Epithelial cell of prostate (primary cell): ENCODE measurements around the gene HMGXB3.
"Not testable (repeated sequence)": the region's sequence is repeated elsewhere in the genome, so short reads cannot be mapped to it uniquely, and the experiment has no call there.

Experiments used
- DNase-seq: peaks from one replicate; pipeline ENCODE4 v3.0.0-alpha.2; 2011; ENCODE audit warnings: low read depth, low spot score
- H3K27ac ChIP-seq: fragments of 450-650 bp; 2 replicates; pipeline ENCODE4 v1.5.1; 2017; ENCODE audit warnings: mild to moderate bottlenecking

HMGXB3 gene

DNA sequence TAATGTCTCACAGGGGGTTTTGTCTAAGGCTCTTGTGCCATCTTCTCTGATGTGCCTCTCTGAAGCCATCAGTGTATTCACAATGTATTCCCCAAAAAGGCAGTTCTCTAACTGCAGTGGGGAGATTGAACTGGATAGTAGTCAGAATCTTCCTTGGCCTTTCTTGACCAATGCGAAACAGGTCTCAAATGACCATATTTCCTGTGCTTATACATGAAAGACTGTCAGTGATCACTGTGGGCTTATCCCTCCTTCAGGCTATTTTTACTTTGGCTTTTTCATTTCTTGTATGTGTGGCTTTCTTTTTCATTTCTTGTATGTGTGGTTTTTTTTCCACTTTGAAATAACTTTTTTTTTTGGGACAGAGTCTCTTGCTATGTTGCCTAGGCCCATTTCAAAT is 19.7 kb downstream of the HMGXB3 start:
- peak overlapping the region; percentile 89 for H3K27ac ChIP-seq
- no peak for DNase-seq

DNA sequence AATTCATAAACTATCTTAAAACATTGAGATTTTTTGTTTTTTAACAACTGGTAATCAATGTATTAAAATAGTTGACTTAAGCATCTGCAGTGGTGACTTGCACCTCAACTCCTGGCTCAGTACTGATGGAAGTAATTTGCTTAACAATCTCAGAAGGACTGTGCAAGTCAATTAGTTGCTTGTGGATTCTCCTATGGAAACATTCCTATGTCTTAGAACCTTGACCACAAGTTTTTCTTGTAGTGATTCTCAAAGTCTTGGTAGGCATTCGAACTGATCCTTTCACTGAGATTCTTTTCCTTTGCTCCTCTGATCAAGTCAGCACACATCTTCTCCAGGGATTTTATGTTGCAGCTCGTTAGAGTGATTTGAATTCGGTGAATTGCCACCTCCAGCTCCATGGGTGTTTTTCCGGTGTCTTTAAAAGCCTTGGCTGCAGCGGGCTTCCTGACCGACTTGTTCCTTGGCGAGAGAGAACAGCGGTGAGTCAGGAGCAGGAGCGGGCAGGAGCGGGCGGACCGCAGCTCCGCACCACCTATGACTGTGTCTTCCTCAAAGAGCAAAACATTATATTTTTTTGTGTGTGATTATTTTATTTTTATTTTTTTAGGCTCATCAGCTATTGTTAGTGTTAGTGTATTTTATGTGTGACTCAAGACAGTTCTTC is 21.1 kb downstream of the HMGXB3 start:
- DNase-seq = peak; percentile 78
- peak overlapping the region; percentile 89 for H3K27ac ChIP-seq

DNA sequence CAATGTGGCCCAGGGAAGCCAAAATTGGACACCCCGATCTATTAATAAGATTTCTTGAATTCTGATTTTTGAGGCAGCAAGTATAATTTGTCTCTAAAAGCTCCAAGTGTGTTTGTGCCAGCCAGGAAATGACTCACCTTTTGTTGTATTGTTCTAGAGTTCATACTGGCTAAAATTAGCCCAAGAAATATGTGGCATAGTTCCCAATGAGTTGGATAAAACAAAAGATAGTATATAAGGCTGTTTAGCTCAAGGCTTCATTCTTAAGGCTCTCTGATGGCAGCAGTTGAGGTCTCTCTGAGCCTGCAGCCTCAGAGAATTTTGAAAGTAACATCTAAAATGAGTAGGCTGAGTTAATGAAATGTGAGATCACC is 21.6 kb downstream of the HMGXB3 start:
- H3K27ac ChIP-seq = peak overlapping the region; percentile 89

DNA sequence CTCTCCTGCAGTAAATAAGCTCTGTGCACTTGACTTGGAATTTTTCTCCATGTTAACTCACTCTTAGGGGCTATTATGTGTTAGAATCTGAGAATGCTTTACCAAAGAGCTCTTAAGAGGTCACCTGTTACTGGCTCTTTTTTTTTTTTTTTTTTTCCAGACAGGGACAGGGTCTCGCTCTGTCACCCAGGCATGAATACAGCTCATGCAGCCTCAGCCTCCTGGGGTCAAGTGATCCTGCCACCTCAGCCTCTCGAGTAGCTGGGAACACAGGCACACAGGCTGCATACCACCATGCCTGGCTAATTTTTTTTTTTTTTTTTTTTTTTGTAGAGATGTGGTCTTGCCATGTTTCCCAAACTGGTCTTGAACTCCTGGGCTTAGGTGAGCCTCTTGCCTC is 22.1 kb downstream of the HMGXB3 start:
- H3K27ac ChIP-seq = peak overlapping the region; percentile 89
- no peak for DNase-seq

More for the DNA sequence above, 21.6 kb downstream of the HMGXB3 start:
- DNase-seq = peak; percentile 72

DNA sequence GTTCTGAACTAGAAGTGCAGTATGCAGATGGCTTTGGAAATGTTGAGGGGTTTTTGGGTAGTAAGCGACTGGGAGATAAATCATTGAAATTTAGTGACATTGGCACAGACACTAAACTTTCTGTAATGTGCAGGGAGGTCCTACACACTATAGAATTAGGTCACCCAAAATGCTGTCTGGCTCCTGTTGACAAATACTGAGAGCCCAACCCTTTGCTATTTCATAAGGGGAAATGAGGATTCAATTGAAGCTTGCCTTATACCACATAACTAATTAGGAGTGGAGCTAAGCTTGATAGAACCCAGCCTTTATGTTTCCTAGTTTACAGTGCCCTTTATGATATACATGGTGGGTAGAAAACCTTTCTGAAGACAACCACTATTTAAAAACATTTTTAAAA is 22.6 kb downstream of the HMGXB3 start:
- DNase-seq = no peak
- peak overlapping the region; percentile 89 for H3K27ac ChIP-seq

DNA sequence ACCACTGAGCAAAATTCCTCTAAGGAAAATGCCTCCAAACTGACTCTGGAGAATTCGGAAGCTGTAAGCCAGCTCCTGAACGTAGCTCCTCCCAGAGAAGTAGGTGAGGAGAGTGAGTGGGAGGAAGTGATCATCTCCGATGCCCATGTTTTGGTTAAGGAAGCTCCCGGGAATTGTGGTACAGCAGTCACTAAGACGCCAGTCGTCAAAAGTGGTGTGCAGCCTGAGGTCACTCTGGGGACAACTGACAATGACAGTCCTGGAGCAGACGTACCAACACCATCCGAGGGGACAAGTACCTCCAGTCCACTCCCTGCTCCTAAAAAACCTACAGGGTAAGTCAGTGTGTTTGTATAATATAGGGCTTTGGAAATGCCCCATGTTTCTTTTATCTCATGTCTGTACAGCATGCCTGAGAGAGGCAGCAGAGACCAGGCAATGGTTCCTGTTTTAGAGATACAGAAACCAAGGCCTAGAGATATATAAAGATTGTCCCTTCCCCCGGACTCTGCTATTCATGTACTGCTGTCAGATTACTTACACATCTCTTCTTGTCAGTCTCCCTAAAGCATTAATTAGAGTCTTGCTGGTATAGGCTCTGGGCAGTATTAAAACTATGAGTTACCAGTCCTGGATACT is 23.9 kb downstream of the HMGXB3 start:
- DNase-seq = no peak
- no peak overlapping the region for H3K27ac ChIP-seq

DNA sequence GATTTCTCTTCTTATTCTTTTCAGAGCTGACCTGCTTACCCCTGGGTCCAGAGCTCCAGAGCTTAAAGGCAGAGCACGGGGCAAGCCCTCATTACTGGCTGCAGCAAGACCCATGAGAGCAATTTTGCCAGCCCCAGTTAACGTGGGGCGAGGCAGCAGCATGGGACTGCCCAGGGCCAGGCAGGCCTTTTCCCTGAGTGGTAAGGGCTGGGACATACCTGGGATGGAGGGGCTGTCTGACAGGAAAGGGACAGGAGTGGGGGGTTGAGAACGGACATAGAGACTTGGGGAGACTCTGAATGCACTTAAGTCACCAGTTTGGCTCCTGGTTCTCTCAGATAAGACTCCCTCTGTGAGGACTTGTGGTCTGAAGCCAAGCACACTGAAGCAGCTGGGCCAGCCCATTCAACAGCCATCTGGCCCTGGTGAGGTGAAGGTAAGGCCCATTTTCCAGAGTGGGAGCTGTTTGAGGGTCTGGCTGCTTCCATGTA is 26.2 kb downstream of the HMGXB3 start:
- DNase-seq = no peak
- no peak overlapping the region for H3K27ac ChIP-seq

DNA sequence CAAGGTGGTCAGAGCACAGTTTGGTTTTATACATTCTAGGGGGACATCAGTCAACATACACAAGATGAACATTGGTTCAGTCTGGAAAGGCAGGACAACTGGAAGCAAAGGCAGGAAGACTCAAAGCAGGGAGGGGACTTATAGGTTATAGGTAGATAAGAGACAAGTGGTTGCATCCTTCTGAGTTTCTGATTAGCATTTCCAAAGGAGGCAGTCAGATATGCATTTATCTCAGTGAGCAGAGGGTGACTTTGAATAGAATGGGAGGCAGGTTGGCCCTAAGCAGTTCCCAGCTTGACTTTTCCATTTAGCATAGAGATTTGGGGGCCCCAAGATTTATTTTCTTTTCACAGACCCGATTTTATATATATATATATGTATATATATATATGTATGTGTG is 27.5 kb downstream of the HMGXB3 start:
- not testable (repeated sequence) for H3K27ac ChIP-seq, DNase-seq

DNA sequence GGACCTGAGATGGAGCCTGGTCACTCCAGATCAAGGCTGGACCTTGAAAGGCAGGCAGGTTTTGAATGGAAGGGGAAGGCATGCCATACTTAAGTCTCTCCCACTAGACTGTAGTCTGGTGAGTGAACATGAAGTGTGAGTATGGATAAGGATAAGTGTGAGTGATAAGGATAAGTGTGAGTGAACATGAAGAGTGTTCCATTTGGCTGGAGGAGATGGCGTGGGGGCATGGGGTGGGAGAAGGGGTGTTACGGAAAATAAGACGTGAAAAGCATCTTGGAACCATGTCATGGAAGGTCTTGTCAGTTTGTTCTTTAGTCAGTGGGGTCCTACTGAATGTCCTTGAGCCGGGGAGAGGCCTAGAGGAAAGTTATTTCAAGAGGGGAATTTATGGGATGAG is 32.8 kb downstream of the HMGXB3 start:
- H3K27ac ChIP-seq = no peak overlapping the region
- no peak for DNase-seq

DNA sequence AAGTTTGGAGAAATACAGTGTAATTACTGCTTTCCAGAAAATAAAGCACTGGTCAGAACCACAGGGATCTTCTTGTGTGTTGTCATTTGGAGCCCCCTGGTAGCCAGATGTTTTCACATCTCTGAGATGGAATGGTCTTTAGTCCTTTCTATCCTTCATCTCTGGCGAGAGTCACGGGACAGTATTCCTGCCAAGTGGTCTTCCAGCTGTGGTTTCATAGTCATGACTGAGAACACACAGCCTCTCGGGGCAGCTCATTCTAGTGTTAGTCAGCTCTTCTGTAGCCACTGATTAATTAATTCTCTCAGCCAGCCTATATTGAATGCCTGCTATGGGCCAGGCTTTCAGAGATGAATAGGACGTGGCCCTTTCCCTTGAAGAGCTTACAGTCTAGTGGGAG is 34.1 kb downstream of the HMGXB3 start:
- DNase-seq = no peak
- no peak overlapping the region for H3K27ac ChIP-seq

DNA sequence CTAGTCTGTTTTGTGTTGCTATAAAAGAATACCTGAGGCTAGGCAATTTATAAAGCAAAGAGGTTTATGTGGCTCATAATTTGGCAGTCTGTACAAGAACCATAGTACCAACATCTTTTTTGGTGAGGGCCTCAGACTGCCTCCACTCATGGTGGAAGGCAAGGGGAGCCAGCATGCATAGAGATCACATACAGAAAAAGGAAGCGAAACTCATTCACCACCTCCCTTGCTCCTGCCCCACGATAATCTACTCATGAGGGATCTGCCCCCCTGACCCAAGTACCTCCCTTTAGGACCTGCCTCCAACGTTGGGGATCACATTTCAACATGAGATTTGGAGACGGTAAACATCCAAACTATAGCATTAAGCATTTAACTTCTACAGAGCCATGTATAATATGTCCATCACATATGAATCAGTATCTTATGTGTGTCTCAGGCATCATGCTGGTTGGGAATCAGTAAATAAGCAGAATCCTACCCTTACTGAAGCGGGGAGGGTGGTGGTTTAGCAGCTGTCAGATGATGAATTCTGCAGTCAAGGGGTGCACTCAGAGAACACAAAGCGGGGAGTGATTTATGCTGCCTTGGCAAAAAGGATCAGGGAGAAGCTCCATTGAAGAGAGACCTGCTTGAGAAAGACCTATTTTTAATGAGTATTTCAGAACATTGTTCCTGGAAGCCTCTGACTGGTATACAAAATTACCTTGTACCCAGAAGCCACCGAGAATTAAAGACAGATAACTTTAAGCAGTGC is 34.8 kb downstream of the HMGXB3 start:
- peak overlapping the region; percentile 45 for H3K27ac ChIP-seq
- DNase-seq = no peak

DNA sequence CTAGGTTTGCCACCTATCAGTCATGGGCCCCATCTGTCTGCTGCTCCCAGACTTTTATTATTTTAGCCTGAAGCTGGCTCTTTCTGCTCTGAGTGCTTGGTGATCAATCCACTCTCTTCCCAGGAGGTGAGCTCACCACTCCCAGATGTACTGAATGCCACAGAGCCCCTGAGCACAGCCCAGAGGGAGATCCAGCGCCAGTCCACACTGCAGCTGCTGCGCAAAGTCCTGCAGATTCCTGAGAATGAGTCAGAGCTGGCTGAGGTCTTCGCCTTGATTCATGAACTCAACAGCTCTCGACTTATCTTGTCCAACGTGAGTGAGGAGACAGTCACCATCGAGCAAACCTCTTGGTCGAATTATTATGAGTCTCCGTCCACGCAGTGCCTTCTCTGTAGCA is 36.0 kb downstream of the HMGXB3 start:
- H3K27ac ChIP-seq = peak overlapping the region; percentile 45
- DNase-seq = peak; percentile 46

DNA sequence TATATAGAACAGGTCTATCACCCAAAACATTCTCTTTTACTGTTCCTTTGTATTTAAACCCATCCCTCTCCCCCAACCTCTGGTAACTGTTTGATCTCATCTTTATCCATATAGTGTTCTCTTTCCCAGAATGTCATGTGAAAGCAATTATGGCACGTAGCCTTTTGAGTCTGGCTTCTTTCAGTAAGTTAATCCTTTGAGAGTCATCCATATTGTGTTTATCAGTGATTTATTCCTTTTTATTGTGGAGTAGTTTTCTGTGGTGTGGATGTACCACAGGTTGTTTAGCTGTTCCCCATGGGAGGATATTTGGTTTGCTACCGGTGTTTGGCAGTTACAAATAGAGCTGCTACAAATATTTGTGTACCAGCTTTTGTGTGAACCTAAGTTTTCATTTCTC is 38.0 kb downstream of the HMGXB3 start:
- no peak for DNase-seq
- H3K27ac ChIP-seq = no peak overlapping the region

DNA sequence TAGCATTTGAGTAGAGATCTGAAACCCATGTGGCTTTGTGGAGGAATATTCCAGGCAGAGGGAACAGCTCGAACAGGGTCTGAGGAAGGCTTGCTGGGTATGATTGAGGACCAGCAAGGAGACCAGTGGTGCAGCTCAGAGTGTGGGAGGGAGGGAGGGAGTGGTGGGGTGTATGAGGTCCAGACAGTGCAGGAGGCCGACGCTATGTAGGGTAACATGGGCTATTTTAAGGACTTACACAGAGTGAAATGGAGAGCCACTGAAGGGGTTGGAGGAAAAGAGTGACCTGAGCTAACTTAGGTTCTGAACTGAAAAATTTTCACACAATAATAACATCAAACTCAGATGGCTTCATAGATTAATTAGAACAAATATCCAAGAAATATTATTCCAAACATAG is 41.9 kb downstream of the HMGXB3 start:
- H3K27ac ChIP-seq = no peak overlapping the region
- no peak for DNase-seq

DNA sequence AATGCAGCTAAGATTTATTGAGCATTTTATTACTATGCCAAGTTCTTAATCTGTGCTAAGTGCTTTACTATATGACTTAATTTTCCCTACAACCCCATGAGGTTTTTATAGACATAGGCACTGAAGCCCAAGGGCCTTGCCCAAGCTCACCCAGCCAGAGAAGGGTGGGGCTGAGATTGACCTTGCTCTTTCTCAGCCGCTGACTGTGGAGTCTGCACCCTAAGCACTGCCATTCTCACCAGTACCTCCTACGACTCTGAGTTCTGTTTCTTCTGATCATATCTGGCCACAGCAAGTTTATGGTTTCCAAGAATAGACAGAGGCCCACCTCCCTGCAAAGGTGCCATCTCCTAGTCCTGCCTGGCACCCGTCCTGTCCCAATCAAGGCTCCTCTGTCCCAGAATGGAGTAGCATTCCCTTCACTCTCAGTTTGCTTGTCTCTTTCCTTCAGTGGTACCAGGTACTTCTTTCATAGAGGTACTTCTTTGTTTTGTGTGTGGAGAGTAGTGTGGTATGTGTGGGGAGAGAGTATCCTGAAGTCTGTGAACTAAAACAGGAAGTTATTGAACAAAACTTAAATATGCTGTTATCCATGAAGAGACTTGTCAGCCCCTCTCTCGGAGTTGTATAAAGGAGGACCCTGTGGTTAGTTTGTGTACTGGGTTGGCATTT is 43.3 kb downstream of the HMGXB3 start:
- DNase-seq = no peak
- H3K27ac ChIP-seq = peak overlapping the region; percentile 50

DNA sequence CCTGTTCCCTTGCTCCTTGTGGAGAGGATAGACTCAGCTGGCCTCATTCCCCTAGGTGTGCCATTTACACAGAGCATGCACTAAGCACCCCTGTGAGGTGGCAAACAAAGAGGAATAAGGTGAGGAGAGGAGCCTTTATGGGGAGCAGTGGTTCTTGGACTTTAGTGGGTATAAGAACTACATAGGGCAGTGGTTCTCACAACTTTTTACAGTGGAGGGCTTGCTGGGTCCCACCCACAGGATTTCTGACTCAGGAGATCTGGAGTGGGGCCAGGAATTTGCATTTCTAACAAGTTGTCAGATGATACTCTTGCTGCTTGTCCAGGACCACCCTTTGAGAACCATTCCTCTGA is 43.8 kb downstream of the HMGXB3 start:
- H3K27ac ChIP-seq = peak overlapping the region; percentile 50
- DNase-seq = no peak

DNA sequence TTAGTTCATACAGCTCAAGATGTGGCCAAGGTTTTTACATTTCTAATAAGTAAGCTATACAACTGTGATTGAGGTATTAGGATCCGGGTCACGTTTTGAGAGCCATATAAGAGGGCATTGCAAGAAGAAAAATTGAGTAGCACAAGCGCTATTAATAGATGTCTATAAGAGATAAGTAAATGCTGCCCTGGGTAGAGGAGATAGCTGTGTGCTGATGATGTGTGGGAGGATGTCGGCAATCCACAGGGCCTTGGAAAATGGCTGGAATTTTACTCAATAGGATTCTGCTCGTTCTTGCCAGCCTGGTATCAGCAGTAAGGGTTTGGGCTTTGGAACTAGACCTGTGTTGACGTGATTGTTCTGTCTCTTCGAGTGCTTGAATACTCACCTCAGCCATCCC is 44.2 kb downstream of the HMGXB3 start:
- DNase-seq = no peak
- peak overlapping the region; percentile 50 for H3K27ac ChIP-seq

DNA sequence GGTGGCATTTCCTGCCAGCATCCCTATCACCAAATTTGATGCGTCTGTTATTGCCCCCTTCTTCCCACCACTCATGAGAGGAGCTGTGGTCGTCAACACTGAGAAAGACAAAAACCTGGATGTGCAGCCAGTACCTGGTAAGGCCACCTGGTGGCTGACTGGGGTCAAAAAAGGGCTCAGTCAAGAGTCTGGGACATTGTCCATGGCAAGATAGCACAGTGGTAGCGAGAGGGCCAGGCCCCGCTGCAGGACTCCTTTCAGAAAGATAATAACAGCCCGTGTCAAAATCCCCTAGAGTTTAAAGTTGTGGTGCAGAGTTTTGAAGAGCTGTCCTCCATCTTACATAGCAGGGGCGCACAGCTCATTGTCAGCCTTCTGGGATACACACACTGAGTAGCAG is 45.0 kb downstream of the HMGXB3 start:
- no peak for DNase-seq
- no peak overlapping the region for H3K27ac ChIP-seq

DNA sequence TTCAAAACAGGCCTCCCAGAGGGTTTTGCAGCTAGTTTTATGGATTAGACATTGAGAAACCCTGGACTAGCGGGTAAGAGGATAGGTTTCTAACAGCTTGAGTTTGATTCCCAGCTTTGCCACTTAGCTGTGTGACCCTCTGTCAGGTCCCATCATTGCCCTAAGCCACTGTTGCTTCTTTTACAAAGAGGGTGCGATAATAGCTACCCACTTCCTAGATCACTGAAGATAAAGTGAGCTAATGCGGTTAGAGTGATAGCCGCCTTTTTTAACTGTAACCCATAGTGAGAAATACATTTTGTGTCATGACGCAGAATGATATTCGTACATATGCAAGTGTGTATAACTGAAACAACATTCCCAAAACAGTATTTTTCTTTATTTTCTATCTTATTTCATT is 45.5 kb downstream of the HMGXB3 start:
- no peak overlapping the region for H3K27ac ChIP-seq
- no peak for DNase-seq

DNA sequence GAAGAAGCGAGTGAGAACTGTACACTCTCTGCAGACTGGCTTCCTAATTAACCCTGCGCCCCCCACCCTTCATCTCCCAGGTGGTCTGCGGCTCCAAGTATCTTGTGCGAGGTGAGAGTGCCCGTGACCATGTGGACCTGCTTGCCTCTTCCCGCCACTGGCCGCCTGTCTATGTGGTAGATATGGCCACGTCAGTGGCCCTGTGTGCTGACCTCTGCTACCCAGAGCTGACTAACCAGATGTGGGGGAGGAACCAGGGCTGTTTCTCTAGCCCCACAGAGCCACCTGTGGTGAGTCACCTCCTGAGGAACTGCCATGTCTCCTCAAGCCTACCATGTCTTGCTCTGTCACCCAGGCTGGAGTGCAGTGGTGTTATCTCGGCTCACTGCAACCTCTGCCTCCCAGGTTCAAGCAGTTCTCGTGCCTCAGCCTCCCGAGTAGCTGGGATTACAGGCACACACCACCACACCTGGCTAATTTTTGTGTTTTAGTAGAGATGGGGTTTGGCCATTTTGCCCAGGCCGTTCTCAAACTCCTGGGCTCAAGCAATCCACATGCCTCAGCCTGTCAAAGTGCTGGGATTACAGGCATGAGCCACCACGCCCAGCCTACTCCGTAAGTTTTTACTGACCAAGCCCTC is 49.8 kb downstream of the HMGXB3 start:
- H3K27ac ChIP-seq = peak overlapping the region; percentile 47
- DNase-seq = not testable (repeated sequence)
